K562 (cell line): ENCODE results near the gene PLAGL1. TPM values are rescaled to one million over a fixed set of nuclear protein-coding genes. Genes with fewer than 3 reads are reported as not detected.

Experiments used
- FOXO4 ChIP-seq: fragments of 450-650 bp; formaldehyde crosslinking; IDR thresholded peaks from 2 replicates; pipeline ENCODE4 v1.4.0; 2020; ENCODE audit warnings: mild to moderate bottlenecking, moderate library complexity
- GABPA ChIP-seq: fragments of 200-800 bp; sonication (Bioruptor generic); conservative IDR thresholded peaks from 2 replicates; pipeline ENCODE4 v1.6.1; 2016; ENCODE audit warnings: low read depth, missing genetic modification characterization, missing compliant biosample characterization
- HMGXB4 ChIP-seq: sonication (generic); formaldehyde crosslinking; IDR thresholded peaks from 2 replicates; pipeline ENCODE4 v1.8.1; 2023; ENCODE audit warnings: mild to moderate bottlenecking, missing genetic modification reagents
- RBM34 ChIP-seq: fragments of 200-400 bp; formaldehyde crosslinking; IDR thresholded peaks from 2 replicates; pipeline ENCODE4 v1.6.1; 2018; ENCODE audit warnings: low read length, borderline replicate concordance; ENCODE audit not compliant: insufficient read depth
- ZBTB5 ChIP-seq: fragments of 450-650 bp; IDR thresholded peaks from 2 replicates; pipeline ENCODE4 v1.6.1; 2017; ENCODE audit warnings: antibody characterized with exemption
- ZNF184 ChIP-seq: sonication (generic); formaldehyde crosslinking; IDR thresholded peaks from 2 replicates; pipeline ENCODE4 v1.5.0; 2020; ENCODE audit warnings: missing genetic modification reagents
- polyA plus RNA-seq, 8 experiments: library from polyadenylated mRNA; depleted of rRNA in 4 of 8; stranded (reverse) in 5 of 8; unstranded in 3 of 8; fragments of >200 nt; fragmentation: Nextera tagmentation in 2 of 8; fragmentation: Illumina TruSeq in 1 of 8; extraction: Ambion mirVana in 2 of 8; extraction: Trizol in 1 of 8; gene quantifications; 2 replicates each; pipeline versions ENCODE4 v1.2.1 to v1.2.3, GENCODE V29; 2011 to 2014; ENCODE audit warnings: inconsistent platforms in 1 of 8, missing spikeins in 1 of 8
- total RNA-seq, 7 experiments: library from RNA; depleted of rRNA in 6 of 7; stranded (reverse); fragments of >200 nt in 6 of 7; fragmentation: Illumina TruSeq in 2 of 7; extraction: Trizol in 2 of 7; gene quantifications; 2 replicates each; pipeline versions ENCODE4 v1.2.1 to v1.2.3, GENCODE V29; 2011 to 2021; ENCODE audit warnings: low replicate concordance in 1 of 7

Gene PLAGL1
- total and polyA plus RNA-seq, 9 of the 15 experiments (the other 6 are each of a cell fraction or from before 2014, with no cell fraction given) = 4.9 to 29.6 (median 13.2) TPM

- no peak for TF ChIP-seq ZBTB5
- no peak for TF ChIP-seq GABPA (tag)
- TF ChIP-seq ZNF184 = no peak
- TF ChIP-seq HMGXB4 (CRISPR knock-in tag) = no peak
- no peak for TF ChIP-seq FOXO4 (CRISPR knock-in tag)
- no peak for TF ChIP-seq RBM34
Observed at GRCh38 chr6:143967706-143968376, 40.2 kb downstream of the PLAGL1 start (continued).
